HEK293 (cell line): ENCODE measurements around the gene TPRA1.
A peak's percentile ranks its signal among the peaks of the same experiment; 100 is the strongest.

Experiments used
- CTCF ChIA-PET: fragments of 350-600 bp; formaldehyde crosslinking; extraction: SDS; loops from one replicate; lab custom pipeline; 2021; ENCODE audit warnings: antibody characterized with exemption; lab: Yijun Ruan, JAX
- POLR2A ChIA-PET: fragments of 300-600 bp; formaldehyde crosslinking; extraction: SDS; loops from one replicate; lab custom pipeline; 2020; ENCODE audit warnings: antibody characterized with exemption, inconsistent platforms; lab: Yijun Ruan, JAX
- H3K27ac ChIP-seq: fragments of 200-500 bp; sonication (Bioruptor generic); 2 replicates; pipeline ENCODE4 v1.5.1; 2014; ENCODE audit warnings: low read depth, low read length, control low read depth, inconsistent platforms; ENCODE audit errors: extremely low read depth
- H3K36me3 ChIP-seq, 2 experiments: fragments of 200-500 bp in 1 of 2; sonication (Bioruptor generic) in 1 of 2; 1 replicate in 1 of 2; 2 replicates in 1 of 2; pipeline ENCODE4 v1.5.1; 2014 to 2017; ENCODE audit warnings: inconsistent platforms in 2 of 2, low read length in 2 of 2; ENCODE audit not compliant: control insufficient read depth in 2 of 2, insufficient read depth in 1 of 2
- H3K4me1 ChIP-seq: fragments of 200-500 bp; sonication (Bioruptor generic); 2 replicates; pipeline ENCODE4 v1.5.1; 2014; ENCODE audit warnings: mild to moderate bottlenecking, low read length, inconsistent platforms; ENCODE audit not compliant: control insufficient read depth, insufficient read depth
- H3K4me3 ChIP-seq: 2 replicates; pipeline ENCODE4 v1.5.1; 2011; ENCODE audit warnings: low read depth, mild to moderate bottlenecking, control low read depth, low read length, moderate library complexity
- H3K9me3 ChIP-seq: fragments of 200-500 bp; sonication (Bioruptor generic); 2 replicates; pipeline ENCODE4 v1.5.1; 2014; ENCODE audit warnings: low read depth, low read length, inconsistent platforms; ENCODE audit not compliant: control insufficient read depth, insufficient read depth
- GFI1B ChIP-seq: fragments of 450-650 bp; formaldehyde crosslinking; IDR thresholded peaks from 2 replicates; pipeline ENCODE4 v1.5.1; 2016; ENCODE audit warnings: missing biosample characterization, missing genetic modification characterization
- MYNN ChIP-seq: fragments of 450-650 bp; formaldehyde crosslinking; IDR thresholded peaks from 2 replicates; pipeline ENCODE4 v1.5.1; 2016; ENCODE audit warnings: missing biosample characterization, missing genetic modification characterization, borderline replicate concordance
- SCRT1 ChIP-seq: fragments of 450-650 bp; formaldehyde crosslinking; IDR thresholded peaks from 2 replicates; pipeline ENCODE4 v1.5.1; 2016; ENCODE audit warnings: missing biosample characterization, missing genetic modification characterization, borderline replicate concordance
- TCF7L2 ChIP-seq: IDR thresholded peaks from 2 replicates; pipeline ENCODE4 v1.6.1; 2011; ENCODE audit warnings: low read depth, mild to moderate bottlenecking, inconsistent platforms, low read length, moderate library complexity, borderline replicate concordance
- ZBTB1 ChIP-seq: fragments of 450-650 bp; formaldehyde crosslinking; IDR thresholded peaks from 2 replicates; pipeline ENCODE4 v1.5.1; 2016; ENCODE audit warnings: missing biosample characterization, missing genetic modification characterization
- ZBTB17 ChIP-seq: fragments of 450-650 bp; formaldehyde crosslinking; IDR thresholded peaks from 2 replicates; pipeline ENCODE4 v1.5.1; 2016; ENCODE audit warnings: missing biosample characterization, missing genetic modification characterization
- ZBTB7A ChIP-seq: fragments of 450-650 bp; formaldehyde crosslinking; IDR thresholded peaks from 2 replicates; pipeline ENCODE4 v1.5.1; 2016; ENCODE audit warnings: low read depth, missing biosample characterization, missing genetic modification characterization
- ZNF174 ChIP-seq: fragments of 450-650 bp; formaldehyde crosslinking; IDR thresholded peaks from 2 replicates; pipeline ENCODE4 v1.5.0; 2017; ENCODE audit warnings: missing biosample characterization, mild to moderate bottlenecking, missing genetic modification characterization
- ZNF214 ChIP-seq: fragments of 450-650 bp; formaldehyde crosslinking; IDR thresholded peaks from 2 replicates; pipeline ENCODE4 v1.5.1; 2017; ENCODE audit warnings: missing biosample characterization, mild to moderate bottlenecking, missing genetic modification characterization, borderline replicate concordance
- ZNF354C ChIP-seq: fragments of 450-650 bp; formaldehyde crosslinking; IDR thresholded peaks from 2 replicates; pipeline ENCODE4 v1.5.1; 2016; ENCODE audit warnings: missing biosample characterization, missing genetic modification characterization, low read depth, borderline replicate concordance
- ZNF391 ChIP-seq: fragments of 450-650 bp; formaldehyde crosslinking; IDR thresholded peaks from 2 replicates; pipeline ENCODE4 v1.5.1; 2016; ENCODE audit warnings: low read depth, missing biosample characterization, missing genetic modification characterization, borderline replicate concordance
- ZNF48 ChIP-seq: fragments of 450-650 bp; formaldehyde crosslinking; IDR thresholded peaks from 2 replicates; pipeline ENCODE4 v1.5.1; 2016; ENCODE audit warnings: missing biosample characterization, missing genetic modification characterization
- ZNF521 ChIP-seq: fragments of 450-650 bp; formaldehyde crosslinking; IDR thresholded peaks from 2 replicates; pipeline ENCODE4 v1.5.1; 2017; ENCODE audit warnings: missing biosample characterization, mild to moderate bottlenecking, missing genetic modification characterization
- ZNF548 ChIP-seq: fragments of 450-650 bp; formaldehyde crosslinking; IDR thresholded peaks from 2 replicates; pipeline ENCODE4 v1.5.1; 2016; ENCODE audit warnings: missing biosample characterization, missing genetic modification characterization
- ZNF561 ChIP-seq: fragments of 450-650 bp; IDR thresholded peaks from 2 replicates; pipeline ENCODE4 v1.5.1; 2018; ENCODE audit warnings: missing biosample characterization, missing genetic modification characterization, borderline replicate concordance
- TF ChIP-seq, protein P1 (sequence below): fragments of 450-650 bp; formaldehyde crosslinking; IDR thresholded peaks from 2 replicates; pipeline ENCODE4 v1.5.1; 2016; ENCODE audit warnings: missing biosample characterization, missing genetic modification characterization
- TF ChIP-seq, protein P2 (sequence below): fragments of 450-650 bp; formaldehyde crosslinking; IDR thresholded peaks from 2 replicates; pipeline ENCODE4 v1.5.1; 2016; ENCODE audit warnings: missing biosample characterization, missing genetic modification characterization
- TF ChIP-seq, protein P3 (sequence below): fragments of 450-650 bp; formaldehyde crosslinking; IDR thresholded peaks from 2 replicates; pipeline ENCODE4 v1.5.1; 2016; ENCODE audit warnings: missing biosample characterization, missing genetic modification characterization
- TF ChIP-seq, protein P4 (sequence below): fragments of 450-650 bp; formaldehyde crosslinking; IDR thresholded peaks from 2 replicates; pipeline ENCODE4 v1.5.1; 2017; ENCODE audit warnings: missing biosample characterization, missing genetic modification characterization
- TF ChIP-seq, protein P5 (sequence below): fragments of 450-650 bp; formaldehyde crosslinking; IDR thresholded peaks from 2 replicates; pipeline ENCODE4 v1.5.1; 2017; ENCODE audit warnings: missing biosample characterization, missing genetic modification characterization

Gene TPRA1

DNA sequence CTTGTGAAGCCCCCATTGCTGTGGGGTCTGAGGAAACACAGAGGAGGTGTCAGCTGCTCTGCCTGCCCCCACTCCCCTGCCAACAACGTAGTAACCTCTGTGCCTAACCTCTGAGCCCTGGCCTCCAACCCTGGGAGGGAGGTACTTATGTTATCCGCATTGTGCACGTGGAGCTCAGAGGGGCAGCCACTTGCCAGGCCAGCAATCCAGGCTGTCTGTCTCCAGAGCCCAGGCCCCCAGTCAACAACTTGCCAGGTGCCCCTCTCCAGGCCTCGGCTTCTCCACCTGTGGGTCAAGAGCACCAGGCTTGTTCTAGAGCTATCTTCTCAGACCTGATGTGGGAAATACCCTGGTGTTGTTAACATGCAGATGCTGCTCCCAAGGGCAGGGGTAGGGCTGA, 2.7 kb downstream of the TPRA1 start (continued):
- TF ChIP-seq, protein P1, sequence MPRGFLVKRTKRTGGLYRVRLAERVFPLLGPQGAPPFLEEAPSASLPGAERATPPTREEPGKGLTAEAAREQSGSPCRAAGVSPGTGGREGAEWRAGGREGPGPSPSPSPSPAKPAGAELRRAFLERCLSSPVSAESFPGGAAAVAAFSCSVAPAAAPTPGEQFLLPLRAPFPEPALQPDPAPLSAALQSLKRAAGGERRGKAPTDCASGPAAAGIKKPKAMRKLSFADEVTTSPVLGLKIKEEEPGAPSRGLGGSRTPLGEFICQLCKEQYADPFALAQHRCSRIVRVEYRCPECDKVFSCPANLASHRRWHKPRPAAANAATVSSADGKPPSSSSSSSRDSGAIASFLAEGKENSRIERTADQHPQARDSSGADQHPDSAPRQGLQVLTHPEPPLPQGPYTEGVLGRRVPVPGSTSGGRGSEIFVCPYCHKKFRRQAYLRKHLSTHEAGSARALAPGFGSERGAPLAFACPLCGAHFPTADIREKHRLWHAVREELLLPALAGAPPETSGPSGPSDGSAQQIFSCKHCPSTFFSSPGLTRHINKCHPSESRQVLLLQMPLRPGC (tag by site-specific recombination) = no peak
- TF ChIP-seq ZNF354C (tag by site-specific recombination) (no peak), SCRT1 (tag by site-specific recombination) (no peak), ZNF561 (tag by site-specific recombination) (no peak), MYNN (no peak), ZNF48 (tag by site-specific recombination) (no peak), ZBTB7A (tag by site-specific recombination) (no peak), ZNF391 (no peak)

DNA sequence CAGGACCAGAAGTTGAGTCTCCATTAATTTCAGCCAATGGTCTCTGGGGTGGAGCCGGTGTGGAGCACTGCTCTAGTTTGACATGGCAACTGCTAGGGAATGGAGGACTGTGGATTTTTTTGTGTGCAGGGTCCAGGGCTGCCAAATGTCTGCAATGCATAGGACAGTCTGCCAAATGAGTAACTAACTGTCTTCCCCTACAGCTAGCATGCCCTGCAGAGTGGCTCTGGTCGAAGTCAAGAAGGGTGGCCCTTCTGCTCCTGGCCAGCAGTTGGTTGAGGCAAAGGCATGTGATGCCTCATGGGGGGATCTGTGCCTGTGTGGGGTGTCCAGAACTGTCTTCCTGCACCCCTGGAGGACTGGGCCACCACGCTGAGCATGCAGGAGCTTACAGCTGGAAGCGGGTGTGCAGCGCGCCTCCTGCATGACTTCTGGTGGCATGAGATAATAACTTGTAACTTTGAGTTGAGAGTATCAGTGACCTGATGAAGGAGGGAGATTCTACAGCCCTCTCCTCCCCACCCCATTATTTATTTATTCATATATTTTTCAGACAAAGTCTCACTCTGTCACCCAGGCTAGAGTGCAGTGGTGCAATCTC, 4.6 kb downstream of the TPRA1 start:
- TF ChIP-seq ZNF174 (tag by site-specific recombination) (no peak), TCF7L2 (no peak), ZNF548 (tag by site-specific recombination) (no peak), ZNF521 (tag by site-specific recombination) (no peak), ZBTB1 (no peak), ZNF214 (tag by site-specific recombination) (no peak), ZNF391 (no peak)
- TF ChIP-seq, protein P2, sequence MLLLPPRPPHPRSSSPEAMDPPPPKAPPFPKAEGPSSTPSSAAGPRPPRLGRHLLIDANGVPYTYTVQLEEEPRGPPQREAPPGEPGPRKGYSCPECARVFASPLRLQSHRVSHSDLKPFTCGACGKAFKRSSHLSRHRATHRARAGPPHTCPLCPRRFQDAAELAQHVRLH (tag by site-specific recombination) = no peak
- TF ChIP-seq, protein P3, sequence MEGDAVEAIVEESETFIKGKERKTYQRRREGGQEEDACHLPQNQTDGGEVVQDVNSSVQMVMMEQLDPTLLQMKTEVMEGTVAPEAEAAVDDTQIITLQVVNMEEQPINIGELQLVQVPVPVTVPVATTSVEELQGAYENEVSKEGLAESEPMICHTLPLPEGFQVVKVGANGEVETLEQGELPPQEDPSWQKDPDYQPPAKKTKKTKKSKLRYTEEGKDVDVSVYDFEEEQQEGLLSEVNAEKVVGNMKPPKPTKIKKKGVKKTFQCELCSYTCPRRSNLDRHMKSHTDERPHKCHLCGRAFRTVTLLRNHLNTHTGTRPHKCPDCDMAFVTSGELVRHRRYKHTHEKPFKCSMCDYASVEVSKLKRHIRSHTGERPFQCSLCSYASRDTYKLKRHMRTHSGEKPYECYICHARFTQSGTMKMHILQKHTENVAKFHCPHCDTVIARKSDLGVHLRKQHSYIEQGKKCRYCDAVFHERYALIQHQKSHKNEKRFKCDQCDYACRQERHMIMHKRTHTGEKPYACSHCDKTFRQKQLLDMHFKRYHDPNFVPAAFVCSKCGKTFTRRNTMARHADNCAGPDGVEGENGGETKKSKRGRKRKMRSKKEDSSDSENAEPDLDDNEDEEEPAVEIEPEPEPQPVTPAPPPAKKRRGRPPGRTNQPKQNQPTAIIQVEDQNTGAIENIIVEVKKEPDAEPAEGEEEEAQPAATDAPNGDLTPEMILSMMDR (tag by site-specific recombination) = no peak
- peaks cover 0 to 18% of the 10 kb centered on the region in 2 experiments; a peak in 1 of 3 replicates for H3K36me3 ChIP-seq
- POLR2A ChIA-PET = no interaction called here
- no peaks in the 10 kb centered on the region for H3K9me3 ChIP-seq
- no peaks in the 10 kb centered on the region for H3K4me1 ChIP-seq
- H3K4me3 ChIP-seq = no peak overlapping the region
- no peak overlapping the region for H3K27ac ChIP-seq
- CTCF ChIA-PET = interaction anchor here (1.2 to 2.7 kb wide), 2 partner anchors 11 to 13 kb away, joined by 3 to 12 read pairs; no protein-coding TSS in a partner anchor

DNA sequence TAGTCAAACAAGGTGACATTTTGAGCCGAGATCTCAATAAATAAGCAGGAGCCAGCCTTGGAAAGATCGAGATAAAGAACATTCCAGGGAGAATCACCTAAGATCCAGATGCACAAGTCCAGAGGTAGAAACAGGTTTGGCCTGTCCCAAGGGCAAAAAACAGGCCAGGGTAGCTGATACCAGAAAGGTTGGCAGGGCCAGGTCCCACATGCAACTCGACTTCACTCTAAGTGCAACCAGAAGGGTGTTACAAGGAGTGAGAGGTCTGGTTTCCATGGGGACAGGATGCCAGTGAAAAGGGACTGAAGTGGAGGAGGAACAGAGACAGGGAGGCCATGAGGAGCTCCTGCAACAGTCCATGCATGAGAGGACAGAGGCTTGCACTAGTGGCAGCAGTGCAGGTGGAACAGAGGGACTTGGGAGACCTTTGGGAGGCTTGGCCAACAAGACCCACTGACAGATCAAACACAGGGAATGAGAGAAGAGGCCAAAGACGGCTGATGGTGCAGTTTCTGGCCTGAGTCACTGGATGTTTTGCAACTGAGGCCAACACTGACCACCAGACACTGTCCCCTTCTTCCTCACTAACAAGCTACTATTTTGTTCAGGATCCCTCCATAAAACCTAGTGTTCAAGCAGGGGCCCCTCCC, 5.2 kb downstream of the TPRA1 start:
- Histone ChIP-seq H3K36me3 (peaks cover 0 to 24% of the 10 kb centered on the region in 2 experiments; a peak in 1 of 3 replicates), H3K4me3 (no peak overlapping the region), H3K27ac (no peak overlapping the region), H3K4me1 (no peaks in the 10 kb centered on the region), H3K9me3 (no peaks in the 10 kb centered on the region)
- ChIA-PET POLR2A (no interaction called here), CTCF (interaction anchor here (1.2 to 2.7 kb wide), 2 partner anchors 10 to 13 kb away, joined by 3 to 12 read pairs; no protein-coding TSS in a partner anchor)
- TF ChIP-seq, protein P4, sequence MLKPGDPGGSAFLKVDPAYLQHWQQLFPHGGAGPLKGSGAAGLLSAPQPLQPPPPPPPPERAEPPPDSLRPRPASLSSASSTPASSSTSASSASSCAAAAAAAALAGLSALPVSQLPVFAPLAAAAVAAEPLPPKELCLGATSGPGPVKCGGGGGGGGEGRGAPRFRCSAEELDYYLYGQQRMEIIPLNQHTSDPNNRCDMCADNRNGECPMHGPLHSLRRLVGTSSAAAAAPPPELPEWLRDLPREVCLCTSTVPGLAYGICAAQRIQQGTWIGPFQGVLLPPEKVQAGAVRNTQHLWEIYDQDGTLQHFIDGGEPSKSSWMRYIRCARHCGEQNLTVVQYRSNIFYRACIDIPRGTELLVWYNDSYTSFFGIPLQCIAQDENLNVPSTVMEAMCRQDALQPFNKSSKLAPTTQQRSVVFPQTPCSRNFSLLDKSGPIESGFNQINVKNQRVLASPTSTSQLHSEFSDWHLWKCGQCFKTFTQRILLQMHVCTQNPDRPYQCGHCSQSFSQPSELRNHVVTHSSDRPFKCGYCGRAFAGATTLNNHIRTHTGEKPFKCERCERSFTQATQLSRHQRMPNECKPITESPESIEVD (tag by site-specific recombination) = no peak
- peak; percentile 46 for TF ChIP-seq ZBTB17 (tag by site-specific recombination)
- TF ChIP-seq, protein P5, sequence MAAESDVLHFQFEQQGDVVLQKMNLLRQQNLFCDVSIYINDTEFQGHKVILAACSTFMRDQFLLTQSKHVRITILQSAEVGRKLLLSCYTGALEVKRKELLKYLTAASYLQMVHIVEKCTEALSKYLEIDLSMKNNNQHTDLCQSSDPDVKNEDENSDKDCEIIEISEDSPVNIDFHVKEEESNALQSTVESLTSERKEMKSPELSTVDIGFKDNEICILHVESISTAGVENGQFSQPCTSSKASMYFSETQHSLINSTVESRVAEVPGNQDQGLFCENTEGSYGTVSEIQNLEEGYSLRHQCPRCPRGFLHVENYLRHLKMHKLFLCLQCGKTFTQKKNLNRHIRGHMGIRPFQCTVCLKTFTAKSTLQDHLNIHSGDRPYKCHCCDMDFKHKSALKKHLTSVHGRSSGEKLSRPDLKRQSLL (tag by site-specific recombination) = no peak
- TF ChIP-seq GFI1B (tag by site-specific recombination) = no peak
